ENCODE results near the gene AGPAT1. TPM values are rescaled to one million over a fixed set of nuclear protein-coding genes. Genes with fewer than 3 reads are reported as not detected.

Gene AGPAT1
- polyA plus RNA-seq, 2 of the 4 experiments (the other 2 are of a cell fraction): 29.4 to 40.6 TPM

GRCh38 chr6:32192608-32193039, 16.7 kb upstream of the AGPAT1 start, which contains the start of gene GPSM3:
GPSM3 (minus strand) TSS chr6:32192643; CDS start chr6:32192513, 130 bp downstream.
- Histone ChIP-seq H3K27ac (peak within 1 kb of the TSS; percentile 30 to 100; a peak in 4 of 6 replicates), H3K9me3 (no peaks in the 10 kb centered on the region), H3K4me2 (peak within 1 kb of the TSS; percentile 23; the same call in 1 of the 3 replicates), H3K4me3 (no peak within 1 kb of the TSS), H3K4me1 (peaks cover 39% of the 10 kb centered on the region)
- POLR2A ChIA-PET: no interaction called here
- CTCF ChIA-PET: interaction anchor here (0.6 to 2.3 kb wide), 4 partner anchors 38 to 164 kb away, joined by 3 to 10 read pairs (median 4); no protein-coding TSS in a partner anchor
- no peak for TF ChIP-seq FOXS1 (CRISPR knock-in tag; IDR thresholded peaks at IDR 0.05)
- no peak for TF ChIP-seq EHF (CRISPR knock-in tag; IDR thresholded peaks at IDR 0.05)
- no peak for TF ChIP-seq CBX2 (IDR thresholded peaks at IDR 0.05; ENCODE audit: borderline replicate concordance, low read depth)
- no peak for TF ChIP-seq HOXB13 (CRISPR knock-in tag; IDR thresholded peaks at IDR 0.05; ENCODE audit: low read depth)
- TF ChIP-seq NFE2L2 (conservative IDR thresholded peaks at IDR 0.05; ENCODE audit: low read length): no peak
- TF ChIP-seq MYC (IDR thresholded peaks at IDR 0.05; ENCODE audit: borderline replicate concordance, low read length): no peak
- no peak for TF ChIP-seq GATA3 (IDR thresholded peaks at IDR 0.05; ENCODE audit: borderline replicate concordance)
- TF ChIP-seq BHLHE40 (IDR thresholded peaks at IDR 0.05; ENCODE audit: low read depth, low read length): no peak
- no peak for TF ChIP-seq FOSB (CRISPR knock-in tag; IDR thresholded peaks at IDR 0.05)
- TF ChIP-seq CEBPB (IDR thresholded peaks at IDR 0.05): no peak
- no peak for TF ChIP-seq HMGXB4 (CRISPR knock-in tag; IDR thresholded peaks at IDR 0.05; ENCODE audit: borderline replicate concordance)
- TF ChIP-seq CHD4 (IDR thresholded peaks at IDR 0.05; ENCODE audit: borderline replicate concordance): no peak
- TF ChIP-seq KDM5A (IDR thresholded peaks at IDR 0.05): no peak
- TF ChIP-seq RCOR1 (IDR thresholded peaks at IDR 0.05; ENCODE audit: low read depth, low read length): no peak
- no peak for TF ChIP-seq RFX5 (IDR thresholded peaks at IDR 0.05)
- no peak for TF ChIP-seq FOSL2 (IDR thresholded peaks at IDR 0.05)
- no peak for TF ChIP-seq FOSL2 (CRISPR knock-in tag; IDR thresholded peaks at IDR 0.05)
- TF ChIP-seq CBX8 (IDR thresholded peaks at IDR 0.05): no peak
- 77% methylated on average over 5 of the region's 5 CpGs for WGBS (ENCODE audit: missing lambda C conversion rate)
- FAIRE-seq: no peak
- no peak for ATAC-seq
- DNase-seq (ENCODE audit: low read depth in 1 of 2, low spot score in 1 of 2): no peak

DNA sequence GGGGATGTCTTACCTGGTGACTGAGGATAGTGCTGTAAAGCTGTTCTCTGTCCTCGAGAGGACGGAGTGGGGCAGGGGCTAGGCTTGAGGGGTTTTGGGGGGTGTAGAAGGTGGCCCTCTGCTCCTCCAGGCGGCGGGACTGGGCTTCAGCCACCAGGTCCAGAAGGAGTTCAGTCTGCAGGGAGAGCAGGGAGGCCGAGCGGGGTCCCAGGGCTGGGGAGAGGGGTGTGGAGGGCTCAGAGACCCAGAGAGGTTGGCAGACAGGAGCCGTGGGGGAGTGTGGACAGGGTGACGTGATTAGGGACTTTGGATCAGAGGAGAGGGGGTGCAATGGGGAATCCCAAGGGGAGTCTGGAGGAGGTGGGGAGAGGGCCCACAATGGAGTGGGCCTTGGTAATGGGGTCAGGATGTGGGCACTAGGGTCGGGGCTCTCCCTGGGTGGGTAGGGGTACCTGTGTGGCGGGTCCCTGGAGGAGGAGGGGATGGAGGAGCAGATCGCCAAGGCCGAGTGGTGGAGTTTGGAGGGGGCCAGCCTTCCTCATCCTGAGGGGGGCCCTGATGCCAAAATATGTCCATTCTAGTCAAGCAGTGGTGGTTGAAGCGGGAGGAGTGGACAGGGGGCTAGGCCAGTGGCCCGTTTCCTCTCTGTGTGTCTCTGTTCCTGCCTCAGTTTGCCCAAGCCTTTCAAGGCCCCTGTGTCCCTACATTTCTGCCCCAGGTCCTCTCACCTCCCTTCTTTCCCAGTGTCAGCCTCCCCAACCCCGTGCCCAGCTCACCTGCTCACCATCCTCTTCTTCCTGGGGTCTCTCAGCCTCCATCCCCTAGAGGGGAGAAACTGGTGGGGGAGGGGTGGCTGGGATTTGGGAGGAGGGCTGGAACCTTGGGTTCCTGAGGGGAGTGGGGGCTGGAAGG, 16.1 kb upstream of the AGPAT1 start:
- DNase-seq (ENCODE audit: low read depth in 1 of 2, low spot score in 1 of 2) (no peak), ATAC-seq (no peak), FAIRE-seq (no peak)
- TF ChIP-seq BHLHE40 (IDR thresholded peaks at IDR 0.05; ENCODE audit: low read depth, low read length) (no peak), USF2 (IDR thresholded peaks at IDR 0.05) (no peak), E2F6 (IDR thresholded peaks at IDR 0.05; ENCODE audit: borderline replicate concordance, low read depth) (no peak), MYC (IDR thresholded peaks at IDR 0.05; ENCODE audit: borderline replicate concordance, low read length) (no peak), POLR2AphosphoS2 (conservative IDR thresholded peaks at IDR 0.05; ENCODE audit: low read length) (no peak), REST (IDR thresholded peaks at IDR 0.05) (no peak), EHF (CRISPR knock-in tag; IDR thresholded peaks at IDR 0.05) (no peak), PHF8 (IDR thresholded peaks at IDR 0.05; ENCODE audit: borderline replicate concordance, low read depth) (no peak), MAFK (IDR thresholded peaks at IDR 0.05; ENCODE audit: partially characterized antibody) (no peak)
- Histone ChIP-seq H3K4me3 (no peak overlapping the region), H3K4me2 (peak overlapping the region; percentile 23; the same call in 1 of the 3 replicates), H3K27ac (peak overlapping the region; percentile 30 to 100; a peak in 4 of 6 replicates), H3K9me3 (no peaks in the 10 kb centered on the region), H3K4me1 (peaks cover 33% of the 10 kb centered on the region)
- 83% methylated on average over 15 of the region's 15 CpGs for WGBS (ENCODE audit: missing lambda C conversion rate)
- ChIA-PET POLR2A (no interaction called here), CTCF (interaction anchor here (0.6 to 2.3 kb wide), 5 partner anchors 38 to 165 kb away, joined by 3 to 10 read pairs (median 4); no protein-coding TSS in a partner anchor)
